Measurements from ENCODE around the gene PLAAT1. TPM values are rescaled to one million over a fixed set of nuclear protein-coding genes. Genes with fewer than 3 reads are reported as not detected.

The PLAAT1 gene
- 19.3 and 21.1 TPM in 2 replicates for total RNA-seq (2014; rRNA removed; shearing (Covaris generic))
- 8.0 and 12.2 TPM in 2 replicates for polyA plus RNA-seq (2015; cell fraction: cytosol; rRNA removed)
- polyA plus RNA-seq (2015; cell fraction: nucleus; rRNA removed) = 5.8 and 22.2 TPM in 2 replicates

DNA sequence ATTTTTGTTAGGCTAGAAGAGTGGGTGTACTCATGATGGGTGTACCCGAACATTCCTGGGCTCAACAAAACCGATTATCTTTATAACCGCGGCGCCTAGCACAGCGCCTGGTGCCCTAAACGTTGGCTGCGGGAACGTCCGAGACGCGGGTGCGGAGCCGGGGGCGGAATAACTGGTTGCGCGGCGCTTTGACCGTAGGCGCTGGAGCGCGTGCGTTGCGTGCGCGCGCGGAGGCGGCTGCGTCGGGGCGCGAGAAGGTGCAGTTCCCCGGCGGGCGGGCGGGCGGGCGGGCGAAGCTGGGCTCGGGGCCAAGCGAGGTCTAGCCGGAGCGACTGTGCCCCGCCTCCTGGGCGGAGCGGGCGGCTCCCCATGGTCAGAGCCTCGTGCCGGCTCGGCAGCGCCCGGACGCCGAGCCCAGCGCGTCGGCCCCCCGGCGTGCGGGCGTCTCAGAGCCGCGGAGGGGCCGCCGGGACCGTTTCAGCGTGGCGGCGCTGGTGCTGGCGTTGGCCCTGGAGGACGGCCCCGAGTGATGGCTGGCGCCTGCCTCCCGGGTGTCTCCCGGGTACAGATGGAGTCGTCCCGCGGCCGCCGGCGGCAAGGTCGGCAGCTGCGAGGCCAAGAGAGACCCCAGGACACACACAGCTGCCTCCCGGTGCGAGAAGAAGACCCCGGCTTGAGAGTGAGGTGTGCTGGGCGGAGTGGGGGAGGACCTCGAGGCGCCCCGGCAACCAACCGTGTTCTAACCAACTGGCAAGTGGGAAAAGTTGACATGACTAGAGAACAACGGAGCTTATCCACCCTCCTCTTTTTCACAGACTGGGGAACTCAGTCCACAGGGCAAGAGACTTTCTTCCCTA, at the start of gene PLAAT1:
PLAAT1 (plus strand) TSS at position 373 of the 857 bp plus-strand sequence. CDS start 14,429 bp downstream, outside the sequence.
- in situ Hi-C loops (cut with HindIII; ENCODE audit: low pct_unique_long_range_greater_than_20kb, low sequenced_read_pairs) = no loop called here
- DNase-seq (ENCODE audit: low read depth, low spot score) = peak; percentile 85

DNA sequence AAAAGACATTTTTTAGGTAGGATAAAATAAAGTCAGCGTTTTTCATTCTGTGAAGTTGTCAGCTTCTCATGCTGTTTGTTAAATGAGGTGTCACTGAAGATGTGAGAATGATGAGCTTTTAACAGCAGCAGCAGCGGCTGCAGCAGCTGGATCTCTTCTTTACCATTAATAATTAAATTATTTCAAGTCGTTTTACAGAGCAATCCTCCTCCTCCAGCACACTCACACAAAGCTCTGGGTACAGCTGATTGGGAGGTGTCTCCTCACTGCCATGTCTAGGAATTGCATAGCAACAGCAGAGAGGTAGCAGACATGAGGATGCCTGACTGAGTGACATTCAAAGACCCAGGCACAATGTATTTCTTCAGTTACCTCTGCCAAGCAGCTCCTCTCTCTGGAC, 46.7 kb upstream of the PLAAT1 start:
- in situ Hi-C loops (cut with HindIII; ENCODE audit: low pct_unique_long_range_greater_than_20kb, low sequenced_read_pairs) = no loop called here
- DNase-seq (ENCODE audit: low read depth, low spot score) = no peak

DNA sequence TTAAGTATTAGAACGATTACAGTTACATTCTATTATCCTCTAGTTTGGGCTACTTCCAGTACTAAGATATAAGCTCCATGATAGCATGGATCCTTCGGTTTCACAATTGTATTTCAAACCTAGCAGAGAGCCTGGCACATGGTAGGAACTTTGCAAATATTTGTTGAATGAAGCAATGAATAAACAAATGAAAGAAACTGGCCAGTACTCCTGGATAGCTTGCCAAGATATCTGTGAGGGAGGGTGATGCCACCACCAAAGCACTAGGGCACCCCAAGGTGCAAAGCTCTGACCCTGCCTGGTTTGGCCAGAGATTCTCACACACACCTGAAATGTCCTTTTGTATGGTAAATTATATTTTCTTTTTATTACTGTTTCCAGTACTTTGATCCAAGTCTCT, 44.3 kb upstream of the PLAAT1 start:
- in situ Hi-C loops (cut with HindIII; ENCODE audit: low pct_unique_long_range_greater_than_20kb, low sequenced_read_pairs) = no loop called here

DNA sequence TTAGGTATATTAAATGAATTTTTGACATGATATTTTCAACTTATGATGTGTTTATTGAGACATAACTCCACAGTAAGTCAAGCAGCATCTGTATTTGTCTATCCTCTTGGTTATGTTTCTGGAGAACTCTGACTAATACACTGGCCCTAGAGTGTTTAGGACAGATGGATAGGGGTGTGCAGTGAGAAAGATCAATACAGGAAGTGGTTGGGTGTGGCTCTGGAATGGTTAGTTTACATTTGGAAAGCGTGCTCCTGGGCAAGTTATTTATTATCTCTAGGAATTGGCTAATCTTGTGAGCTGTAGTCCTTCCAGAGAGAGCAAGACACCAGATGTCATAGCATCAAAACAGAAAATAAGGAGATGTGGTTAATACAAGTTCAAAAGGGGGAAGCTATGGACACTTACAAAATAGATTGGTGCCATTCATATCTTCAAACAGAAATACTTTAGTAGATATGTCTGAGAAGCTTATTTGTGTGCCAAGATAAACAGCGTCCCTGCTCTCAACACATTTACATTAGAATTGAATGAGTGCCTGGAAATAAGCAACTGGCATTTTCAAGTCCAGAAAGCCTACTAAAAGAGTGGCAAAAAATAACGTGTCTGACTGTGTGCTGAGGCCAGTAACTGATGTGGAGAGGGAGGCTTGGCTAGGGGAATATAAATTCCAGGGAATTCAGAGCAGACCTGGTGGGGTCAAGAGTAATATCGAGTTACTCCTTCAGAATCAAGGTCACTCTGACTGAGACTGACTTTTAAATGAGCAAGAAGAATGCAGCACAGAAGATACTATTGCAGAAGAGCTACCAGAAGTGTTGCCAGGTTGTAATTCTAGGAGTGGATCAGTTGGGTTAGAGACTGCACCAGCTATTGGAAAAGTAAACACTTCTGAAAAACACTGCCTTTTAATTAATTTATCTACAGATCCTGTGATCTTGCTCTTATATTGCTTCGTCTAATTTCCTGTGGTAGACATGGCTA, 33.4 kb upstream of the PLAAT1 start:
- in situ Hi-C loops (cut with HindIII; ENCODE audit: low pct_unique_long_range_greater_than_20kb, low sequenced_read_pairs) = no loop called here
- DNase-seq (ENCODE audit: low read depth, low spot score) = no peak

More for the DNA sequence above, 44.3 kb upstream of the PLAAT1 start:
- no peak for DNase-seq (ENCODE audit: low read depth, low spot score)

DNA sequence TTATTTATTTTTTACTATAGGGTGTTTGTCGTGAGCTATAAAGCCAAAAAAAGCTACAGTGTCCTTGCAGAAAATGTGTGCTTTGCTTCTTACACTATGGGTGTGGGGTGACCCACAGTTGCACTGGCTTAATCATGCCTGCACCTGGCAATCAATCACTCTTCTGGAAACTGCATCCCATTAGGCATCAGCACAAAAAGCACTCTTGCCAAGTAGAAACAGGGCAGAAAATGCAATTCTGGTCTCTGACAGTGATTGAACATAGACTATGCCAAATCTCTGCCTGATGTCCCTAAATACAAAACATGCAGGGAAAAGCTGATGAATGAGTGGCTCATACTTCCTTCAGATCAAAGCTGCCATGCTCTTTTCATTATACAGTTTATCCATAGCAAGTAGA, 30.4 kb upstream of the PLAAT1 start:
- DNase-seq (ENCODE audit: low read depth, low spot score) = no peak
- in situ Hi-C loops (cut with HindIII; ENCODE audit: low pct_unique_long_range_greater_than_20kb, low sequenced_read_pairs) = no loop called here

DNA sequence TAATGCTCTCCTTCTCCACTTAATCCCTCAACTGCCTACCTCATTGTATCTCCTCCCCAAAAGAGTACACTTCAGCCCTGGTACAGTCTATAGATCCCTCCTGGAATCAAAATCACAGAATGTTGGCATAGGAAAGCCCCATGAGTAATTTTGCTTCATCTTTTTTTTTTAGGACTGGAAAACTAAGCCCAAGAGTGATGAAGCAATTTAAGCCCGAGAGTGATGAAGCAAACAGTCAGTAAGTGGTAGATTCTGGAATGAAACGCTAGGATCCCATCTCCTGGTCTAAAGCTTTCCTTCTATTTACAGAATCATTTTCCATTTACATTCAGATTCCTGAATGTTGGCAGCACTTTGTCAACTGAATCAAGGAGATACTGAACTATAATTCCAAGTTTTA, 29.8 kb upstream of the PLAAT1 start:
- in situ Hi-C loops (cut with HindIII; ENCODE audit: low pct_unique_long_range_greater_than_20kb, low sequenced_read_pairs) = no loop called here
- no peak for DNase-seq (ENCODE audit: low read depth, low spot score)

DNA sequence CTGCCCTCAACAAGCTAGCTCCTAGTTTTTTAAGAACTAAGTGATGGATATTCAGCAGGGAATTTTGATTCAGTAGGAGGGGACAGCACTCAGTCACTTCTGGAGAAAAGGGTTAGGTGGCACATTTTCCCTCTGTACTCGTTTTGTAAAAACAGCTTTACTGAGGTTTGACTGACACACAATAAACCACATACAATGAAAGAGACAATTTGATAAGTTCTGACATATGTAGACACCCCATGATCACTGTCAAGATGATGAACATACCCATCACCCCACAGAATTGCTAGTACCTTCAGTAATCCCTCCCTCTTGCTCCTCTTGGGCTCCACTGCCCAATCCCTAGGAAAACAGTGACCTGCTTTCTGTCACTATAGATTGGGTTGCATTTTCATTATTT, 29.0 kb upstream of the PLAAT1 start:
- in situ Hi-C loops (cut with HindIII; ENCODE audit: low pct_unique_long_range_greater_than_20kb, low sequenced_read_pairs) = no loop called here
- DNase-seq (ENCODE audit: low read depth, low spot score) = no peak

DNA sequence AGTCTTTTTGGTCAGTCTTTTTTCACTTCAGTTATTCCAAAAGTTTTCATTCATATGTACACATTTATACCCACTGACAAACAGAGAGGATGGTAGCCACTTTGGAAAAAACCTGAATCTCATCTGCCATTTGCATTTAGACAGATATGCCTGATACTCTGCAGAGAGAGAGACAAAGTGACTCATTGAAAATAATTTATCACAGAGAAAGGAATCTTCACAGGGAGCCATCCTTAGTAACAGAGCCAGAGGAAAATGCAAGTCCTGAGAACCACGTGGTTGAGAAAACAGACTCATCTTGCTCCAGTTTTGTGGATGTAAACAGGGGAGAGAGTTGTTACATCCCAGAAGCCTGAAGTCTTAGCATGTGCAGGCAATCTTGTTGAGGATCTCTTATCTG, 28.2 kb upstream of the PLAAT1 start:
- in situ Hi-C loops (cut with HindIII; ENCODE audit: low pct_unique_long_range_greater_than_20kb, low sequenced_read_pairs) = no loop called here
- DNase-seq (ENCODE audit: low read depth, low spot score) = no peak

DNA sequence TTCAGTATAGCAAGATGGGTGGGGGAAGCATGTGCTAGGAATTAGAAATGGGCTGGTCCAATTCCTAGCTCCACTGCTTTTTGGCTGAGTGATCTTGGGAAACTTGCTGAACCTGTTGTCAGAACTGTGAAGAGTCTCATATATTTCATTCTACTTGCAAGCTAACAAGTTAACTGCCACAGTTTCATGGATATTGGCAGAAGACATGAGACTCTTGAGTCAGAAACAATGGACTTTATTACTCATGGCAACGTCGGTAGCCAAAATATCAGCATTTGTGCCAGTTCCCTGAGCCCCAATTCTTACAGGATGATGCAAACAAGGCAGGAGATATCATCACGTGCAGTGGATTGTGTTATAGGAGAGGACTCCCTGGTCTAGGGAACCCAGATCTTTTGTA, 26.6 kb upstream of the PLAAT1 start:
- no peak for DNase-seq (ENCODE audit: low read depth, low spot score)
- in situ Hi-C loops (cut with HindIII; ENCODE audit: low pct_unique_long_range_greater_than_20kb, low sequenced_read_pairs) = no loop called here

DNA sequence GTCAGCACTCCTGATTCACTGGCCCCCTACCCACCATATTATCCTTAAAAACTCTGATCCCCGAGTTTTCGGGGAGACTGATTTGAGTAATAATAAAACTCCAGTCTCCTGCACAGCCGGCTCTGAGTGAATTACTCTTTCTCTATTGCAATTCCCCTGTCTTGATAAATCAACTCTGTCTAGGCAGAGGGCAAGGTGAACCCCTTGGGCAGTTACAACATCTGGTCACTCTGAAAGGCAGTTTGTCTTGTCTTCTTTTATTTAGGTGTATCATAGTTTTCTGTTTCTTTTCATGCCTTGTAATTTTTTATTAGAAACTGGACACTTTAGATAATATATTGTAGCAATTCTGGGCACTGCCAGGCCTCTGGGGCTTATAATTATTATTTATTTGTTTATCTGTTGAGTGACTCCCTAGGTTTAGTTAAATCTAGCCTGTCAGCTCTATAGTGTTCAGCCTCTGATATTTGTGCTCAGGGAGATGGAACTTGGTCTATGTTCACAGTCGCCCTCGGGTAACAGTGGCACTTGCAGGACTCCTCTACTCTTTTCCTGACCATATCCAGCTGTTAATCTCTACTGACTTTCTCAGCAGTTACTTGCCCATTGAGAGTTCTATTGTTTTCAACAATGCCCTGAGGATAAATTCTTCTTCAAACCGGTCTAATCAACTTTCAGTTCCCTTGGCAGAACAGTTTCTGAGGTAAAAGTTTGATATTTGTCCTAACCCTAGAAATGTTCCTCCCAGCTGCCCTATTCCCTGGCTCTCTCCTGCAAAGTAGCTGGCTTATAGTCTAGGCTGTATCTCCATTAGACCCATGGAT, 15.5 kb upstream of the PLAAT1 start:
- peak; percentile 5 for DNase-seq (ENCODE audit: low read depth, low spot score)
- in situ Hi-C loops (cut with HindIII; ENCODE audit: low pct_unique_long_range_greater_than_20kb, low sequenced_read_pairs) = no loop called here

DNA sequence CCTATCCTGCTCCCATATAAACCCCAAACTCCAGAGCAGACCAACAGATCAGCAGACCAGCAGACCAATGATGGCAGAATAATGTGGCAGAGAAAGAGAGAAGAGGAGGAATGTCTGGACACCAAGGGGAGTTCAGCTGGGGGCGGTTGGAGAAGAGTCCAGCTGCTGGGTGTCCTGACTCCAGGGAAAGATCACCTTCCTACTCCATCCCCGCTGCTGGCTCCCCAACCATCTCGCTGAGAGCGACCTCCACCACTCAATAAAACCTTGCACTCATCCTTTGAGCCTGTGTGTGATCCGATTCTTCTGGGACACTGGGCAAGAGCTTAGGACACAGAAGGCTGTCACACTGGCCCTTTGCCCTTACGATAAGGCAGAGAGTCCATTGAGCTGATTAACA, 12.8 kb upstream of the PLAAT1 start:
- DNase-seq (ENCODE audit: low read depth, low spot score) = no peak
- in situ Hi-C loops (cut with HindIII; ENCODE audit: low pct_unique_long_range_greater_than_20kb, low sequenced_read_pairs) = no loop called here

DNA sequence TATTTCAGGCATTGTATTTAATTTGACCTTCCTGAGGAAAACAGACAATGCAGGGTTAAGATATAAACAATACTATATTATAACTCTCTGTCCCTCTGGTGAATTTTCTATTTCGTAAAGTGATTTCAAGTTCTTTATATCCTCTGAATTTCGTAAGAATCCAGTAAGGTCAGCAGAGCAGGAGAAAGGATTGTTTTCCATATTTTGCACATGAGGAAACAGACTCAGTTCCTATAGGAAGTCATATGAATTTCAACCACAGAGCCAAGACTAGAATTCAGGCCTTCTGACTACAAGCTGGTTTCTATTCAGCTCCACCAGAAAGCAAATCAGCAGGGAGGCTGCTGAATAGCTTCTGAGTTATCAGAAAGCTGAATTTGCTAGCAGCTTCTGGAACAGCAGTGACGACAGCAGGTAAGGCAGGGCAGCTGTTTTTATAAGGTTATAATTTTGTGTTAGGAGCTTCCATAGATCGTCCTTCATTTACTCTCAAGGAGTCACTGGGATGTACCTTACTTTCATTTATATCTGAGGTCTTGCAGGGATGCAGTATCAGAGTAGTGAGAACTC, 11.1 kb upstream of the PLAAT1 start:
- in situ Hi-C loops (cut with HindIII; ENCODE audit: low pct_unique_long_range_greater_than_20kb, low sequenced_read_pairs) = no loop called here
- DNase-seq (ENCODE audit: low read depth, low spot score) = peak; percentile 7

DNA sequence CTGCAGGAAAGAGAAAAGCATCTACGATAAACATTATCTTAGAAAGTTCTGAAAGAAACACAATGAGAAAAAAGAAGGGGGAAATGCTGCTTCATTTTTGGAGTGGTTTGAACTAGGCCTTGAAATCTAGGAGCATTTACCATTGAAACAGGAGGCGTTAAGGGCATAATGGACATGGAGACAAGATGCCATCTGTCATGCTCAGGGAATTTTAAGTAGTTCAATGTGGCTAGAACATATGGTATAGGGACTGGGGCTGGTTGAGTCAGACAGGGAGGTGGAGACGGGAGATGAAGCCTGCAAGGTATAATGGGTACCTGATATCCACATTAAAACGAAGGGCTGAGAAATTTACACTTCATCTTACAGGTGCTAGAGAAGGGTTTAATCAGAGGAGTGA, 10.4 kb upstream of the PLAAT1 start:
- in situ Hi-C loops (cut with HindIII; ENCODE audit: low pct_unique_long_range_greater_than_20kb, low sequenced_read_pairs) = no loop called here
- DNase-seq (ENCODE audit: low read depth, low spot score) = no peak

DNA sequence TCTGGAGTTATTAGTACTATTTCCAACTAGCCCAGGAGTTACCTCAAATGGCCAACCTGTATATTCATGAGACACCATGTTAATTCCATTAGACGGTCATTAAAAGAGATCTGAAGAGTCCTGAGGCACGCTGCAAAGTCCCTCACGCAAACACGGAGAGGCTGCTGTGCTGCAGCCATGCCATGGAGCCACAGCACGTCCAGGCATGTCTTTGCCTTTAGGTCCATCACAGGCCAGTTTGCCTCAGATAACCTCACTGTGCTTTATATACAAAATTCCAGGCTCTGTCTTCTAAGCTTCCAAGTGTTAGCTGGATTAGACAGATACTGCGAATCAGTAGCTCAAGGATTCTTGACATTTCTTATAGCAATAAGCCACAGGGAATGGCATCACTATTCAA, 9.8 kb upstream of the PLAAT1 start:
- DNase-seq (ENCODE audit: low read depth, low spot score) = no peak
- in situ Hi-C loops (cut with HindIII; ENCODE audit: low pct_unique_long_range_greater_than_20kb, low sequenced_read_pairs) = no loop called here

DNA sequence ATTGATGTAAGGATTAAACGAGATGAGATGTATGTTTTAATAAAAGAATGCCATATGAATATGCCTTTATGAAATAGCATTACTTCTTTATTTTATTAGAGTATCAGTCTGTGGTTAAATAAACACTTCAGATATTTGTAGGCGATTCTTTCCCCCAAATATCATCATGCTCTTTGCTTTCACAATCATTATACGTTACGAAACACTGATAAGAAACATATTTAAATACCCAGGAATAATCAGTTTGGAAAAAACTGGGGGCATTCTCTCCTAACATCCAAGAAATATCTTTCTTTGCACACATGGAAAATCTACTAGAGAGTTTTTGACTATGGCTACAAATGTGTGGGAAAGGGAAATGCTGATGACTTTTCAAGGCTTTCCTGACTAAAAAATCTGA, 4.4 kb upstream of the PLAAT1 start:
- no peak for DNase-seq (ENCODE audit: low read depth, low spot score)
- in situ Hi-C loops (cut with HindIII; ENCODE audit: low pct_unique_long_range_greater_than_20kb, low sequenced_read_pairs) = no loop called here

DNA sequence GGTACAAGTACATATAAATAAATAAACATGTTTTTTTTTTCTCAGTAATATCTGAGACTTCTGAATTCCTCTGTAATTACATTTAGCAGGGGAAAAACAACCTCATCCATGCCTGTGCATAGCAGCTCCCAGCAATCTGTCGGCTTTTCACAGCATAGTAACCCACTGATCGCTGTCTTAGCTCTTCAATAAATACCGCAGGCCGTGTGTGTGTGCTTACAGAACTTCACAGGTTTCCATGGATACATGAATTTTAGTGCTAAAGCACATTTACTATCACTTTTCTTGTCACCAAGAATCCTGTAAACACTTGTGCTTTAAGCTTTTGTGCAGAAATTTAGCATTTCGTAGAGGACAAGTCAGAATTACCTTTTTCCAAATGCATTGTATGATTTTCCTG, 4.0 kb upstream of the PLAAT1 start:
- no peak for DNase-seq (ENCODE audit: low read depth, low spot score)
- in situ Hi-C loops (cut with HindIII; ENCODE audit: low pct_unique_long_range_greater_than_20kb, low sequenced_read_pairs) = no loop called here

DNA sequence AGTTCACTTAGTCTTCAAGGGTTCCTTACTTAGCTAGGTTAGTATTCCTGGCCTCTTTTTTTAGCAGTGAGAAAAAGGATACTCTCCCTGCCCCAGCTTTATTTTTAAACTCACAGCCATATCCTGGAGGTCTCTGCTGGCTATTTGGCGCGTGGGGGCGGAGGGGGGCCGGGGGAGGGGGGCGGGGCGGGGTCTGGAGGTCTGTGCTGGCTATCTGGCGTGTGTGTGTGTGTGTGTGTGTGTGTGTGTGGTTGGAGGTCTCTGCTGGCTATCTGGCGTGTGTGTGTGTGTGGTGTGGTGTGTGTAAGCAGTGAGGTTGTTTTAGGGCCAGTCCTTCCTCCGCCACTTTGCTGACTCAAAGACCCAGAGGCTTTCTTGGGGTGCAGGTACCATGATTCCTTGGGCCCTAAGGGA, 579 bp upstream of the PLAAT1 start:
- peak; percentile 48 for DNase-seq (ENCODE audit: low read depth, low spot score)
- in situ Hi-C loops (cut with HindIII; ENCODE audit: low pct_unique_long_range_greater_than_20kb, low sequenced_read_pairs) = no loop called here

Measured in SK-MEL-5 (cell line).